GM18499 (cell line): ENCODE results near the gene LCN6.

Experiments used
- ATAC-seq: cut with Tn5 transposase; IDR thresholded peaks from one replicate; pipeline ENCODE4 v1.9.1; 2021; ENCODE audit warnings: moderate number of reproducible peaks; ENCODE audit not compliant: insufficient read depth, unreplicated experiment

The LCN6 gene

GRCh38 chr9:136697146-136697820 lies 51.0 kb downstream of the LCN6 start:
- no peak for ATAC-seq

- ATAC-seq = no peak
Measured at GRCh38 chr9:136696502-136696901, 51.8 kb downstream of the LCN6 start.

- ATAC-seq = no peak
Measured at GRCh38 chr9:136695955-136696354, 52.4 kb downstream of the LCN6 start.

GRCh38 chr9:136695435-136695895 lies 52.9 kb downstream of the LCN6 start:
- ATAC-seq = no peak

- no peak for ATAC-seq
Measured at GRCh38 chr9:136694872-136695247, 53.5 kb downstream of the LCN6 start.

GRCh38 chr9:136694163-136694871 lies 54.0 kb downstream of the LCN6 start:
- no peak for ATAC-seq
